ENCODE results near the gene FAM114A1. TPM values are rescaled to one million over a fixed set of nuclear protein-coding genes. Genes with fewer than 3 reads are reported as not detected.
"Not testable (repeated sequence)": the region's sequence is repeated elsewhere in the genome, so short reads cannot be mapped to it uniquely, and the experiment has no call there.

Gene FAM114A1
- total and polyA plus RNA-seq, 9 donors: 32.8 to 99.7 (median 79.3) TPM

DNA sequence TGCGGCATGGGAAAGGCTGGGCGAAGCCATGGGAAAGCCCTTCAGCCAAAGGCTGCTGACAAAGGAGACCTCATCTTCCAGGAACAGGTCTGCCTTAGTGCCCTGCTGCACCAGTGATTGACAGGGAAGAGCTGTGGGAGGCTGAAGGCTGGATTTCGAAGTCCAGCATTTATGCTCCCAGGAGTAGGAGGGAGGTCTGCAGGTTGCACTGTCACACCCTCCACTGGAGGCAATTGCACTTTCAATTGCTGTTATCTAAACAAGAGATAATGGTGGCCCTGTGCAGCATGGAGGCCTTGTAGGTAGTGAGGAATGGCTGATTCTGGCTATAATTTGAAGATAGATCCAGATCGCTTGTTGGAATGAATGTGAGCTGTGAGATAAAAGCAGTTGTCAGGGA, 43.7 kb downstream of the FAM114A1 start:
- no peak overlapping the region for H3K27ac ChIP-seq
- 88 to 93% (median 93%) methylated on average over 4 of the region's 4 CpGs for WGBS, 3 donors
- TF ChIP-seq CTCF (IDR thresholded peaks at IDR 0.05) (no peak), POLR2A (IDR thresholded peaks at IDR 0.05) (no peak), EP300 (IDR thresholded peaks at IDR 0.05) (no peak)
- no peaks in the 10 kb centered on the region for H3K27me3 ChIP-seq
- H3K4me1 ChIP-seq (ENCODE audit: insufficient read depth): peaks cover 4% of the 10 kb centered on the region
- intact Hi-C loops (cut with DNase I): no loop called here
- no peak overlapping the region for H3K4me3 ChIP-seq
- no peak for DNase-seq
- H3K36me3 ChIP-seq: no peaks in the 10 kb centered on the region
- no peaks in the 10 kb centered on the region for H3K9me3 ChIP-seq

- Histone ChIP-seq H3K27me3 (no peaks in the 10 kb centered on the region), H3K9me3 (no peaks in the 10 kb centered on the region), H3K4me3 (no peak overlapping the region), H3K27ac (no peak overlapping the region), H3K4me1 (ENCODE audit: insufficient read depth) (no peaks in the 10 kb centered on the region), H3K36me3 (no peaks in the 10 kb centered on the region)
- 75 to 82% (median 79%) methylated on average over 8 of the region's 8 CpGs for WGBS, 3 donors
- DNase-seq: no peak
- intact Hi-C loops (cut with DNase I): no loop called here
- TF ChIP-seq CTCF (IDR thresholded peaks at IDR 0.05) (no peak), EP300 (IDR thresholded peaks at IDR 0.05) (no peak), POLR2A (IDR thresholded peaks at IDR 0.05) (no peak)
These were observed 47.2 kb downstream of the FAM114A1 start for GRCh38 chr4:38914854-38915253.

DNA sequence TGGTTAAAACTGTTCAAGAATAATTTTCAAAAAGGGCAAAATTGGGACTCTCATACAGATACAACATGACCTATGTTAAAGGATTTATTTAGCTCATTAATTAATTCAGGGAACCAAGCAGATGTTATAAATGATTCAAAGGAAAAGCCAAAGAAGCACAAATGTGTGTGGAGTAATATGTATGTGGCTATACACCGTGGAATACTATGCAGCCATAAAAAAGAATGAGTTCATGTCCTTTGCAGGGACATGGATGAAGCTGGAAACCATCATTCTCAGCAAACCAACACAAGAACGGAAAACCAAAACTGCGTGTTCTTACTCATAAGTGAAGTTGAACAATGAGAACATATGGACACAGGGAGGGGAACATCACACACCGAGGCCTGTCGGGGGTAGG, 48.7 kb downstream of the FAM114A1 start:
- H3K4me1 ChIP-seq (ENCODE audit: insufficient read depth); intact Hi-C loops (cut with DNase I); H3K27me3 ChIP-seq; DNase-seq; H3K36me3 ChIP-seq; H3K9me3 ChIP-seq; H3K27ac ChIP-seq; H3K4me3 ChIP-seq: not testable (repeated sequence)
- 86 to 98% (median 97%) methylated on average over 5 of the region's 5 CpGs for WGBS, 3 donors

GRCh38 chr4:38917481-38918025, 49.9 kb downstream of the FAM114A1 start:
- 85 to 95% (median 91%) methylated on average over 8 of the region's 8 CpGs for WGBS, 3 donors
- H3K27me3 ChIP-seq: no peaks in the 10 kb centered on the region
- H3K9me3 ChIP-seq: no peaks in the 10 kb centered on the region
- no peak overlapping the region for H3K4me3 ChIP-seq
- H3K36me3 ChIP-seq: no peaks in the 10 kb centered on the region
- intact Hi-C loops (cut with DNase I): no loop called here
- H3K27ac ChIP-seq: no peak overlapping the region
- H3K4me1 ChIP-seq (ENCODE audit: insufficient read depth): no peaks in the 10 kb centered on the region
- no peak for DNase-seq
- no peak for TF ChIP-seq CTCF (IDR thresholded peaks at IDR 0.05)
- TF ChIP-seq EP300 (IDR thresholded peaks at IDR 0.05): no peak
- TF ChIP-seq POLR2A (IDR thresholded peaks at IDR 0.05): no peak

- intact Hi-C loops (cut with DNase I): no loop called here
- WGBS, 3 donors: 94 to 97% (median 95%) methylated on average over 3 of the region's 3 CpGs
- Histone ChIP-seq H3K4me3 (no peak overlapping the region), H3K9me3 (no peaks in the 10 kb centered on the region), H3K36me3 (no peaks in the 10 kb centered on the region), H3K27me3 (no peaks in the 10 kb centered on the region), H3K27ac (no peak overlapping the region), H3K4me1 (ENCODE audit: insufficient read depth) (no peaks in the 10 kb centered on the region)
- TF ChIP-seq EP300 (IDR thresholded peaks at IDR 0.05) (no peak), CTCF (IDR thresholded peaks at IDR 0.05) (no peak), POLR2A (IDR thresholded peaks at IDR 0.05) (no peak)
- no peak for DNase-seq
These were observed 51.9 kb downstream of the FAM114A1 start for GRCh38 chr4:38919494-38919893.

Data from ovary (tissue), 9 donors.